Duodenal mucosa (tissue), 2 donors: Measurements from ENCODE around the gene GPR33.
"Not testable (repeated sequence)": the region's sequence is repeated elsewhere in the genome, so short reads cannot be mapped to it uniquely, and the experiment has no call there.

Source experiments
- H3K27ac ChIP-seq: one replicate; pipeline ENCODE4 v1.7.0; 2013; ENCODE audit warnings: low read depth, low read length
- H3K27me3 ChIP-seq, 2 donors: one replicate each; pipeline ENCODE4 v1.7.0; 2013; ENCODE audit warnings: low read length in 2 of 2, control low read depth in 1 of 2; ENCODE audit not compliant: insufficient read depth in 2 of 2, control insufficient read depth in 1 of 2
- H3K36me3 ChIP-seq, 2 donors: one replicate each; pipeline ENCODE4 v1.7.0; 2013; ENCODE audit warnings: low read length in 2 of 2, control low read depth in 1 of 2; ENCODE audit not compliant: insufficient read depth in 2 of 2, control insufficient read depth in 1 of 2
- H3K4me1 ChIP-seq, 2 donors: one replicate each; pipeline ENCODE4 v1.7.0; 2013; ENCODE audit warnings: low read length in 2 of 2, control low read depth in 1 of 2; ENCODE audit not compliant: insufficient read depth in 2 of 2, control insufficient read depth in 1 of 2
- H3K4me3 ChIP-seq, 2 donors: one replicate each; pipeline ENCODE4 v1.7.0; 2013; ENCODE audit warnings: low read length in 2 of 2, low read depth in 1 of 2
- H3K9ac ChIP-seq, 2 donors: one replicate each; pipeline ENCODE4 v1.7.0; 2013; ENCODE audit warnings: low read length in 2 of 2, low read depth in 1 of 2
- H3K9me3 ChIP-seq, 2 donors: one replicate each; pipeline ENCODE4 v1.7.0; 2013; ENCODE audit warnings: low read length in 2 of 2, control low read depth in 1 of 2; ENCODE audit not compliant: control insufficient read depth in 1 of 2

The GPR33 gene

DNA sequence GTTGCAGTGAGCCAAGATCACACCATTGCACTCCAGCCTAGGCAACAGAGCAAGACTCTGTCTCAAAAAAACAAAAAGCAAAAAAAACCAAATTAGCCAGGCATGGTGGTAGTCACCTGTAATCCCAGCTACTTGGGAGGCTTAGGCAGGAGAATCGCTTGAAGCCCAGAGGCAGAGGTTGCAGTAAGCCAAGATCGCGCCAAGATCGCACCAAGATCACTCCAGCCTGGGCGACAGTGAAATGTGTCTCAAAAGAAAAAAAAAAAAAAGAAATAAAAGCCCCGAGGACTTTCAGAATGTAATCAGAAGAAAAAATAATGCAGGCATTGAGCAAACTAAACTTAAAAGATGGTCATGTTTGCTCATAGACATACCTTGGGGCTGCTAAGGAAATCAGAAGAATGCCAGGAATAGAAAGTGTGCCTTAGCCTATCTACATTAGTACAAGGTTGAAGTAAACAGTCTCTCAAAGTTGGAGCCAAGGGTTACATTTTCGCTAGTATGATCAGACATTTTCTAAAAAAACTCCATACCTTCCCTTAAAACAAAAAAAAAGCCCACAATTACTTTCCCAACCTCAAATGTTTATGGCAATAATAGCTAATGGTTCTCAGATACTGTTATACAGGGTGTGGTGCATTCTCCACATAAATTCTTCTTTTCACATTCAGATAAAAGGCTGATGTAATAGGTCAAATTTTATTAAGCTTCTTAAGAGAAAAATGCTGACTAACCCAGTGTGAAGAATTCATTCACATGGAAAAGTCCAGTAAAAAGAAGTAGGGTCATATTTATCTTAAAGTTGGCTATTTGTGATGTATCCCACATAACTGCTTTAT lies 46.3 kb downstream of the GPR33 start:
- no peak overlapping the region for H3K4me3 ChIP-seq
- no peaks in the 10 kb centered on the region for H3K27me3 ChIP-seq
- H3K36me3 ChIP-seq, result peaks cover 0 to 6% of the 10 kb centered on the region in 2 donors
- H3K4me1 ChIP-seq, result no peaks in the 10 kb centered on the region
- H3K9ac ChIP-seq, result no peak overlapping the region
- H3K9me3 ChIP-seq, result no peaks in the 10 kb centered on the region
- H3K27ac ChIP-seq, result no peak overlapping the region

DNA sequence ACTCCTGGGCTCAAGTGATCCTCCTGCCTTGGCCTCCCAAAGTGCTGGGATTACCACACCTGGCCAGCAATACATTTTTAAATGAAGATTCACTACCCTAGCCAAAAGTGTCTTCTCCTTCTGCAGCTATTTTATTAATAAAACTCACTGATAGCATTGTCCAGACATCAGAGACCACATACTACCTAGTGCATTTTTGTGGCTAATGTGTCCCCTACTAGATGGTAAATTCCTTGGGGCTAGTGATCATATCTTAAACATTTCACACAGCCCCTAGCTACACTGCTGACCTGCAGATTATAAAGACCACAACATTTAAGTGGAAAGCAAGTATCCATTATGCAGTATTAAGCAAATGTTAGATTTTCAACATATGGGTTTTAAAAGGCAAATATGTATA lies 47.6 kb downstream of the GPR33 start:
- Histone ChIP-seq H3K4me3 (no peak overlapping the region), H3K4me1 (no peaks in the 10 kb centered on the region), H3K9me3 (no peaks in the 10 kb centered on the region), H3K27me3 (no peaks in the 10 kb centered on the region), H3K36me3 (no peaks in the 10 kb centered on the region), H3K27ac (no peak overlapping the region), H3K9ac (no peak overlapping the region)

DNA sequence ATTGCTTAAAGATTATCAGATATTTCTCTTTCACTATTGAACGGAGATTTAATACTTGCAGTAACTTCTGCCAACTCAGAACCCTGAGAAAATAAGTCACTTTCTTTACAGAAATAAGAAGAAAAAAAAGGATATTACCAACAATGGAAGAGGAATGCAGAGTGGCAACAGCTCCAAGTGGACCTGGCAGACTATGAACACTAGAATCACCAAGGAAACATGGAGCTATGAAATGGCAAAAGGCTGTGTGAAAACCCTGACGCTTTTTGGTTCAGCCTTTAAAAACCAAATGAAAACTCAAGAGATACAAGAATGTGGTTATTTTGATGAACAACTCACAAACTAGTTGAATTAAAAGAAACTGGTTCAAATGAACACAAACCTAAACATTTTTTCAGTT lies 48.3 kb downstream of the GPR33 start:
- no peaks in the 10 kb centered on the region for H3K27me3 ChIP-seq
- H3K4me1 ChIP-seq, result no peaks in the 10 kb centered on the region
- H3K4me3 ChIP-seq, result no peak overlapping the region
- H3K9ac ChIP-seq, result no peak overlapping the region
- H3K9me3 ChIP-seq, result no peaks in the 10 kb centered on the region
- H3K27ac ChIP-seq, result no peak overlapping the region
- no peaks in the 10 kb centered on the region for H3K36me3 ChIP-seq

DNA sequence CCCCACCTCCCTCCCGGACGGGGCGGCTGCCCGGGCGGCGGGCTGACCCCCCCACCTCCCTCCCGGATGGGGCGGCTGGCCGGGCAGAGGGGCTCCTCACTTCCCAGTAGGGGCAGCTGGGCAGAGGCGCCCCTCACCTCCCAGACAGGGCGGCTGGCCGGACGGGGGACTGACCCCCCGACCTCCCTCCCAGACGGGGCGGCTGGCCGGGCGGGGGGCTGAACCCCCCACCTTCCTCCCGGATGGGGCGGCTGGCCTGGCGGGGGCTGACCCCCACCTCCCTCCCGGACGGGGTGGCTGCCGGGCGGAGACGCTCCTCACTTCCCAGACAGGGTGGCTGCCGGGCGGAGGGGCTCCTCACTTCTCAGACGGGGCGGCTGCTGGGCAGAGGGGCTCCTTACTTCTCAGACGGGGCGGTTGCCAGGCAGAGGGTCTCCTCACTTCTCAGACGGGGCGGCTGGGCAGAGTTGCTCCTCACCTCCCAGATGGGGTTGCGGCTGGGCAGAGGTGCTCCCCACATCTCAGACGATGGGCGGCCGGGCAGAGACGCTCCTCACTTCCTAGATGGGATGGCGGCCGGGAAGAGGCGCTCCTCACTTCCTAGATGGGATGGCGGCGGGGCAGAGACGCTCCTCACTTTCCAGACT lies 50.7 kb downstream of the GPR33 start:
- H3K4me1 ChIP-seq, H3K9ac ChIP-seq, H3K36me3 ChIP-seq, H3K27ac ChIP-seq, H3K4me3 ChIP-seq, H3K27me3 ChIP-seq, H3K9me3 ChIP-seq: not testable (repeated sequence)

DNA sequence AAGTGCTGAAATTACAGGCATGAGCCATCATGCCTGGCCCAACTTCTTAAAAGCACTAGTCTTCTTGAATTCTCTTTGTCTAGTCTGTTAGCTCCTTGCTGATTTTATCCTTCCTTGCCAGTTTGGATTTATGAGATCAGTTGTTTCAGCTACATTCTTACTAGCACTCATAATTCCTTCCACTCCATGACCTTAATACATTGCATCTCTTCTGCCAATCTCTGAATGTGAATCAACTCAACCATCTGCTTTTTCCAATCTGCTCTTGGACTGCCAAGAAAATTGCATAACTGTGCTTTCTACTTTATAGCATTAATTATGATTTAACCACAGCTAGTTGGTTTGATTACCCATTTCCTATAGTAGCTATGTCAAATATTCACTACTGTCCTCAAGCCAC lies 52.6 kb downstream of the GPR33 start:
- Histone ChIP-seq H3K4me1 (no peaks in the 10 kb centered on the region), H3K27me3 (no peaks in the 10 kb centered on the region), H3K36me3 (no peaks in the 10 kb centered on the region), H3K9me3 (peaks cover 0 to 6% of the 10 kb centered on the region in 2 donors), H3K27ac (no peak overlapping the region), H3K4me3 (no peak overlapping the region), H3K9ac (no peak overlapping the region)
